CD14-positive monocyte (primary cell): ENCODE measurements around the gene BTBD8. TPM values are rescaled to one million over a fixed set of nuclear protein-coding genes. Genes with fewer than 3 reads are reported as not detected.

Source experiments
- DNase-seq, 3 donors: peaks; one replicate each; pipeline ENCODE4 v3.0.0-alpha.2; 2011 to 2022
- H2AFZ ChIP-seq: 2 replicates; pipeline ENCODE4 v1.6.0; 2012; ENCODE audit warnings: mild to moderate bottlenecking, low read depth, low read length, inconsistent platforms; ENCODE audit not compliant: insufficient read depth, poor library complexity, severe bottlenecking
- H3K27ac ChIP-seq, 2 donors: 1 replicate in 1 of 2; 2 replicates in 1 of 2; pipeline ENCODE4 v1.5.1; 2012 to 2013; ENCODE audit warnings: low read length in 2 of 2, control low read depth in 1 of 2, inconsistent platforms in 1 of 2, low read depth in 1 of 2, mild to moderate bottlenecking in 1 of 2
- H3K27me3 ChIP-seq, 2 donors: one replicate each; pipeline versions ENCODE4 v1.6.0 to v1.6.1; 2011 to 2013; ENCODE audit warnings: low read length in 2 of 2; ENCODE audit not compliant: control insufficient read depth in 2 of 2, insufficient read depth in 2 of 2
- H3K36me3 ChIP-seq, 2 donors: replicated peaks in 1 of 2; 1 replicate in 1 of 2; 2 replicates in 1 of 2; pipeline versions ENCODE4 v1.5.1 to v1.6.1; 2012 to 2013; ENCODE audit warnings: low read length in 2 of 2, control low read depth in 1 of 2, inconsistent platforms in 1 of 2, mild to moderate bottlenecking in 1 of 2; ENCODE audit not compliant: insufficient read depth in 2 of 2, control insufficient read depth in 1 of 2
- H3K4me1 ChIP-seq, 2 donors: 1 replicate in 1 of 2; 2 replicates in 1 of 2; pipeline versions ENCODE4 v1.5.1 to v1.6.1; 2012 to 2013; ENCODE audit warnings: low read length in 2 of 2, control low read depth in 1 of 2, inconsistent platforms in 1 of 2, mild to moderate bottlenecking in 1 of 2, moderate library complexity in 1 of 2; ENCODE audit not compliant: insufficient read depth in 2 of 2, control insufficient read depth in 1 of 2
- H3K4me2 ChIP-seq: replicated peaks from 2 replicates; pipeline ENCODE3; 2012; ENCODE audit warnings: low read length, moderate library complexity, mild to moderate bottlenecking; ENCODE audit not compliant: poor library complexity, severe bottlenecking; ENCODE audit errors: extremely low read depth
- H3K4me3 ChIP-seq, 3 experiments: fragments of 200-600 bp in 1 of 3; sonication (generic) in 1 of 3; replicated peaks in 1 of 3; 1 replicate in 2 of 3; 2 replicates in 1 of 3; pipeline ENCODE4 v1.5.1; 2011 to 2013; ENCODE audit warnings: low read length in 3 of 3, mild to moderate bottlenecking in 3 of 3, control low read depth in 2 of 3, low read depth in 2 of 3, inconsistent platforms in 1 of 3, moderate library complexity in 1 of 3
- H3K79me2 ChIP-seq: 2 replicates; pipeline ENCODE4 v1.6.0; 2012; ENCODE audit warnings: mild to moderate bottlenecking, control low read depth, inconsistent platforms, low read length, moderate library complexity; ENCODE audit not compliant: insufficient read depth
- H3K9ac ChIP-seq: 2 replicates; pipeline ENCODE4 v1.6.0; 2017; ENCODE audit warnings: low read length, mild to moderate bottlenecking; ENCODE audit not compliant: insufficient read depth, poor library complexity, severe bottlenecking
- H3K9me3 ChIP-seq, 2 donors: replicated peaks in 1 of 2; 1 replicate in 1 of 2; 2 replicates in 1 of 2; pipeline versions ENCODE4 v1.5.1 to v1.6.1; 2012 to 2013; ENCODE audit warnings: low read length in 2 of 2, control low read depth in 1 of 2; ENCODE audit not compliant: control insufficient read depth in 1 of 2, insufficient read depth in 1 of 2
- H4K20me1 ChIP-seq: 2 replicates; pipeline ENCODE4 v1.6.0; 2012; ENCODE audit warnings: mild to moderate bottlenecking, low read length, control low read depth, moderate library complexity; ENCODE audit not compliant: insufficient read depth
- H3K27ac Mint-ChIP-seq, 7 donors: one replicate each; pipeline ENCODE4 v1.8.0; 2020; ENCODE audit warnings: mild to moderate bottlenecking in 7 of 7, mixed read lengths in 7 of 7, moderate library complexity in 6 of 7, inconsistent platforms in 2 of 7
- H3K27me3 Mint-ChIP-seq, 3 donors: one replicate each; pipeline ENCODE4 v1.8.0; 2021 to 2022; ENCODE audit warnings: low read depth in 3 of 3, mild to moderate bottlenecking in 3 of 3, mixed read lengths in 3 of 3, moderate library complexity in 3 of 3, inconsistent platforms in 1 of 3
- H3K36me3 Mint-ChIP-seq, 2 donors: one replicate each; pipeline ENCODE4 v1.8.0; 2020; ENCODE audit warnings: mixed read lengths in 2 of 2, inconsistent platforms in 1 of 2, mild to moderate bottlenecking in 1 of 2
- H3K4me1 Mint-ChIP-seq: one replicate; pipeline ENCODE4 v1.8.0; 2020; ENCODE audit warnings: mild to moderate bottlenecking, mixed read lengths
- H3K4me3 Mint-ChIP-seq, 2 donors: one replicate each; pipeline ENCODE4 v1.8.0; 2020; ENCODE audit warnings: mild to moderate bottlenecking in 2 of 2, mixed read lengths in 2 of 2, moderate library complexity in 1 of 2
- H3K9me3 Mint-ChIP-seq, 7 donors: one replicate each; pipeline ENCODE4 v1.8.0; 2020 to 2022; ENCODE audit warnings: mixed read lengths in 7 of 7, mild to moderate bottlenecking in 6 of 7, moderate library complexity in 6 of 7, inconsistent platforms in 2 of 7
- WGBS: methylation state at CpG from one replicate; pipeline ENCODE4 v1.1.5; 2013; ENCODE audit warnings: missing lambda C conversion rate; ENCODE audit not compliant: insufficient coverage; 5-methylcytosine and 5-hydroxymethylcytosine counted together
- intact Hi-C, 2 donors: fragments of 100-400 bp; cut with micrococcal nuclease; formaldehyde crosslinking; loops; one replicate each; pipeline versions ENCODE4 v1.15.0 to v1.15.1; 2023
- polyA plus RNA-seq, 3 donors: library from polyadenylated mRNA; depleted of rRNA in 1 of 3; unstranded in 2 of 3; stranded (reverse) in 1 of 3; fragments of 300-500 nt in 2 of 3; fragments of >200 nt in 1 of 3; fragmentation: Illumina TruSeq in 2 of 3; gene quantifications; 1 replicate in 2 of 3; 2 replicates in 1 of 3; pipeline ENCODE4 v1.2.3, GENCODE V29; 2012 to 2021
- TF ChIP-seq, protein P1 (sequence below): fragments of 200-600 bp; IDR thresholded peaks from one replicate; pipeline ENCODE4 v1.8.0; 2022; ENCODE audit warnings: antibody characterized with exemption, mild to moderate bottlenecking

The BTBD8 gene
- polyA plus RNA-seq, 3 donors = 0.44 to 1.1 (median 0.88) TPM

DNA sequence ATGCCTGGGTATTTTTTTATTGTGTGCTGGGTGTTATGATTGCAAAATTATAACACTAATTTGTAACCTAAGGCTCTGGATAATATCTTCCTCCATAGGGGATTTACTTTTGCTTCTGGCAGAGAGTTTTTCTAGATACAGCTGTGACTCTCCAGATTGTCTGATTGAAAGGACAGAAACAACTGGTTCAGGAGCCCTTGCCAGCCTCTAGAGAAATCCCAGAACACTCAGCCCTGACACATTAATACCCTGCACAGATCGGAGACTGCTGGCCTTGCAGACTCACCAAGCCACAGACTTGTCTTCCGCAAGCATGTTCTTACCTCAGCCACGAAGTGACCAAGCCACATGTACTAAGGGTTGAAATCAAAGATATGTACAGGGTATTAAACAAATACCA, 148.3 kb downstream of the BTBD8 start:
- intact Hi-C loops = no loop called here

DNA sequence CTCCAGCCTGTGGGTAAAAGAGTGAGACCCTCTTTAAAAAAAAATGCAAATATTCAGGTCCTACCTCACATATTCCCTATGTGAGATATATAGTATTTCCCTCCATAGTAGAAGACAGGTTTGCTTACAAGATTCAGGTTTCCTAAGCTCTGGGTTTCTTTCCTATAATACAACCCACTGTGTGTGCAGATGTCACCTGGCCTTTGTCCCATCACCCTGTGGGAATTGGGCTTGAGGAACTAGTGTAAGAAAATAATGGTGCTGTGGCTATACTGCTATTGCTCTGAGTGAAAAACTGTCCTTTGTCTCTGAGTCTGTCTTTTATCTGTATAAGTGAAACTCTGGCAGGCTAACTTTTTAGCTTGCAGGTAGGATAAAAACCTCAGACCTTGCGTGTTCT, 150.6 kb downstream of the BTBD8 start:
- no CpG with 5 or more reads among the region's 1 CpG for WGBS
- H3K9ac ChIP-seq = no peak overlapping the region
- no peaks in the 10 kb centered on the region for H3K27me3 ChIP-seq
- H4K20me1 ChIP-seq = no peaks in the 10 kb centered on the region
- H3K79me2 ChIP-seq = no peaks in the 10 kb centered on the region
- TF ChIP-seq, protein P1, sequence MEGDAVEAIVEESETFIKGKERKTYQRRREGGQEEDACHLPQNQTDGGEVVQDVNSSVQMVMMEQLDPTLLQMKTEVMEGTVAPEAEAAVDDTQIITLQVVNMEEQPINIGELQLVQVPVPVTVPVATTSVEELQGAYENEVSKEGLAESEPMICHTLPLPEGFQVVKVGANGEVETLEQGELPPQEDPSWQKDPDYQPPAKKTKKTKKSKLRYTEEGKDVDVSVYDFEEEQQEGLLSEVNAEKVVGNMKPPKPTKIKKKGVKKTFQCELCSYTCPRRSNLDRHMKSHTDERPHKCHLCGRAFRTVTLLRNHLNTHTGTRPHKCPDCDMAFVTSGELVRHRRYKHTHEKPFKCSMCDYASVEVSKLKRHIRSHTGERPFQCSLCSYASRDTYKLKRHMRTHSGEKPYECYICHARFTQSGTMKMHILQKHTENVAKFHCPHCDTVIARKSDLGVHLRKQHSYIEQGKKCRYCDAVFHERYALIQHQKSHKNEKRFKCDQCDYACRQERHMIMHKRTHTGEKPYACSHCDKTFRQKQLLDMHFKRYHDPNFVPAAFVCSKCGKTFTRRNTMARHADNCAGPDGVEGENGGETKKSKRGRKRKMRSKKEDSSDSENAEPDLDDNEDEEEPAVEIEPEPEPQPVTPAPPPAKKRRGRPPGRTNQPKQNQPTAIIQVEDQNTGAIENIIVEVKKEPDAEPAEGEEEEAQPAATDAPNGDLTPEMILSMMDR = no peak
- no peaks in the 10 kb centered on the region for H3K4me1 ChIP-seq
- Mint-ChIP-seq H3K4me1 (no peaks in the 10 kb centered on the region), H3K9me3 (peaks cover 0 to 9% (median 2%) of the 10 kb centered on the region in 7 donors), H3K27ac (no peak overlapping the region), H3K36me3 (no peaks in the 10 kb centered on the region), H3K27me3 (peaks cover 0 to 2% (median 0%) of the 10 kb centered on the region in 3 donors), H3K4me3 (no peak overlapping the region)
- no peak overlapping the region for H2AFZ ChIP-seq
- no peak overlapping the region for H3K4me3 ChIP-seq
- H3K27ac ChIP-seq = no peak overlapping the region
- no peak for DNase-seq
- H3K4me2 ChIP-seq = no peak overlapping the region
- no peaks in the 10 kb centered on the region for H3K9me3 ChIP-seq
- intact Hi-C loops = no loop called here
- no peaks in the 10 kb centered on the region for H3K36me3 ChIP-seq

More for the DNA sequence above, 148.3 kb downstream of the BTBD8 start:
- DNase-seq = no peak
- H3K27ac Mint-ChIP-seq = no peak overlapping the region
- no peaks in the 10 kb centered on the region for H3K36me3 Mint-ChIP-seq
- H3K9me3 ChIP-seq = no peaks in the 10 kb centered on the region
- TF ChIP-seq, protein P1 = no peak
- H3K27ac ChIP-seq = no peak overlapping the region
- H3K27me3 Mint-ChIP-seq = peaks cover 0 to 2% (median 0%) of the 10 kb centered on the region in 3 donors
- H4K20me1 ChIP-seq = no peaks in the 10 kb centered on the region
- H3K79me2 ChIP-seq = no peaks in the 10 kb centered on the region
- H3K4me3 Mint-ChIP-seq = no peak overlapping the region
- H3K4me1 Mint-ChIP-seq = no peaks in the 10 kb centered on the region
- no peak overlapping the region for H3K9ac ChIP-seq
- no peak overlapping the region for H3K4me2 ChIP-seq
- H2AFZ ChIP-seq = no peak overlapping the region
- no peaks in the 10 kb centered on the region for H3K27me3 ChIP-seq
- H3K36me3 ChIP-seq = no peaks in the 10 kb centered on the region
- H3K9me3 Mint-ChIP-seq = peaks cover 0 to 6% (median 1%) of the 10 kb centered on the region in 7 donors
- H3K4me3 ChIP-seq = no peak overlapping the region
- WGBS = no CpG with 5 or more reads among the region's 3 CpGs
- H3K4me1 ChIP-seq = no peaks in the 10 kb centered on the region

Other genes starting within 250 kb of the BTBD8 start
- under 1 TPM; 0.09 to 0.28 (median 0.20) TPM for gene TGFBR3, start 194.2 kb upstream of the BTBD8 start, polyA plus RNA-seq
- not detected for gene BRDT, start 130.9 kb upstream of the BTBD8 start, polyA plus RNA-seq
- not detected for gene EPHX4, start 50.4 kb upstream of the BTBD8 start, polyA plus RNA-seq
- gene SETSIP, start 4.9 kb upstream of the BTBD8 start, polyA plus RNA-seq = not detected
- gene C1orf146, start 137.6 kb downstream of the BTBD8 start, polyA plus RNA-seq = not detected
- gene GLMN, start 218.6 kb downstream of the BTBD8 start, polyA plus RNA-seq = 1 to 10 TPM; 2.1 to 4.1 (median 2.6) TPM
- 1 to 10 TPM; 4.4 to 7.8 (median 7.3) TPM for gene RPAP2, start 218.7 kb downstream of the BTBD8 start, polyA plus RNA-seq